ENCODE results near the gene TMEM154. TPM values are rescaled to one million over a fixed set of nuclear protein-coding genes. Genes with fewer than 3 reads are reported as not detected.
A peak's percentile ranks its signal among the peaks of the same experiment; 100 is the strongest.

The TMEM154 gene
- polyA plus RNA-seq, 3 donors = 24.7 to 157 (median 117) TPM

- H3K4me2 ChIP-seq (replicated peaks; ENCODE audit: extremely low read depth, low read length, poor library complexity, severe bottlenecking) = no peak overlapping the region
- 93% methylated on average over 2 of the region's 3 CpGs for WGBS (ENCODE audit: insufficient coverage)
- no peak overlapping the region for H3K4me3 Mint-ChIP-seq
These were observed 5.4 kb downstream of the TMEM154 start for GRCh38 chr4:152674359-152674758.

GRCh38 chr4:152673489-152673888 is 6.3 kb downstream of the TMEM154 start:
- Mint-ChIP-seq H3K9me3 (no peaks in the 10 kb centered on the region), H3K27ac (peak overlapping the region in 1 of 7 donors; percentile 11), H3K4me3 (no peak overlapping the region), H3K4me1 (peaks cover 44% of the 10 kb centered on the region), H3K27me3 (ENCODE audit: low read depth in 3 of 3) (no peaks in the 10 kb centered on the region), H3K36me3 (peaks cover 61 to 64% of the 10 kb centered on the region in 2 donors)
- H3K9me3 ChIP-seq (replicated peaks in 1 of 2; ENCODE audit: control insufficient read depth in 1 of 2, insufficient read depth in 1 of 2, low read length in 2 of 2) = no peaks in the 10 kb centered on the region
- intact Hi-C loops (cut with micrococcal nuclease) = no loop called here
- H2AFZ ChIP-seq (ENCODE audit: insufficient read depth, low read depth, low read length, poor library complexity, severe bottlenecking) = no peak overlapping the region
- WGBS (ENCODE audit: insufficient coverage) = 93% methylated on average over 2 of the region's 4 CpGs
- peaks cover 10 to 40% of the 10 kb centered on the region in 2 donors for H3K36me3 ChIP-seq (replicated peaks in 1 of 2; ENCODE audit: control insufficient read depth in 1 of 2, insufficient read depth in 2 of 2, low read length in 2 of 2)
- no peak overlapping the region for H3K4me3 ChIP-seq (replicated peaks in 1 of 3; ENCODE audit: low read depth in 2 of 3, low read length in 3 of 3)
- peaks cover 27 to 34% of the 10 kb centered on the region in 2 donors for H3K4me1 ChIP-seq (ENCODE audit: control insufficient read depth in 1 of 2, insufficient read depth in 2 of 2, low read length in 2 of 2)
- peaks cover 90% of the 10 kb centered on the region for H4K20me1 ChIP-seq (ENCODE audit: insufficient read depth, low read length)
- no peak overlapping the region for H3K27ac ChIP-seq (ENCODE audit: low read depth in 1 of 2, low read length in 2 of 2)
- H3K27me3 ChIP-seq (ENCODE audit: control insufficient read depth in 2 of 2, insufficient read depth in 2 of 2, low read length in 2 of 2) = no peaks in the 10 kb centered on the region
- no peak overlapping the region for H3K4me2 ChIP-seq (replicated peaks; ENCODE audit: extremely low read depth, low read length, poor library complexity, severe bottlenecking)
- TF ChIP-seq, protein P1, sequence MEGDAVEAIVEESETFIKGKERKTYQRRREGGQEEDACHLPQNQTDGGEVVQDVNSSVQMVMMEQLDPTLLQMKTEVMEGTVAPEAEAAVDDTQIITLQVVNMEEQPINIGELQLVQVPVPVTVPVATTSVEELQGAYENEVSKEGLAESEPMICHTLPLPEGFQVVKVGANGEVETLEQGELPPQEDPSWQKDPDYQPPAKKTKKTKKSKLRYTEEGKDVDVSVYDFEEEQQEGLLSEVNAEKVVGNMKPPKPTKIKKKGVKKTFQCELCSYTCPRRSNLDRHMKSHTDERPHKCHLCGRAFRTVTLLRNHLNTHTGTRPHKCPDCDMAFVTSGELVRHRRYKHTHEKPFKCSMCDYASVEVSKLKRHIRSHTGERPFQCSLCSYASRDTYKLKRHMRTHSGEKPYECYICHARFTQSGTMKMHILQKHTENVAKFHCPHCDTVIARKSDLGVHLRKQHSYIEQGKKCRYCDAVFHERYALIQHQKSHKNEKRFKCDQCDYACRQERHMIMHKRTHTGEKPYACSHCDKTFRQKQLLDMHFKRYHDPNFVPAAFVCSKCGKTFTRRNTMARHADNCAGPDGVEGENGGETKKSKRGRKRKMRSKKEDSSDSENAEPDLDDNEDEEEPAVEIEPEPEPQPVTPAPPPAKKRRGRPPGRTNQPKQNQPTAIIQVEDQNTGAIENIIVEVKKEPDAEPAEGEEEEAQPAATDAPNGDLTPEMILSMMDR (IDR thresholded peaks at IDR 0.05) = no peak
- H3K79me2 ChIP-seq (ENCODE audit: insufficient read depth, low read length) = peaks cover 88% of the 10 kb centered on the region
- no peak overlapping the region for H3K9ac ChIP-seq (ENCODE audit: insufficient read depth, low read length, poor library complexity, severe bottlenecking)
- no peak for DNase-seq

More at GRCh38 chr4:152674359-152674758, 5.4 kb downstream of the TMEM154 start:
- Histone ChIP-seq H3K9me3 (replicated peaks in 1 of 2; ENCODE audit: control insufficient read depth in 1 of 2, insufficient read depth in 1 of 2, low read length in 2 of 2) (no peaks in the 10 kb centered on the region), H3K27me3 (ENCODE audit: control insufficient read depth in 2 of 2, insufficient read depth in 2 of 2, low read length in 2 of 2) (no peaks in the 10 kb centered on the region), H3K4me3 (replicated peaks in 1 of 3; ENCODE audit: low read depth in 2 of 3, low read length in 3 of 3) (no peak overlapping the region), H4K20me1 (ENCODE audit: insufficient read depth, low read length) (peaks cover 81% of the 10 kb centered on the region), H3K9ac (ENCODE audit: insufficient read depth, low read length, poor library complexity, severe bottlenecking) (no peak overlapping the region), H3K27ac (ENCODE audit: low read depth in 1 of 2, low read length in 2 of 2) (peak overlapping the region in 1 of 2 donors; percentile 24), H3K79me2 (ENCODE audit: insufficient read depth, low read length) (peaks cover 88% of the 10 kb centered on the region), H3K4me1 (ENCODE audit: control insufficient read depth in 1 of 2, insufficient read depth in 2 of 2, low read length in 2 of 2) (peaks cover 34 to 42% of the 10 kb centered on the region in 2 donors), H3K36me3 (replicated peaks in 1 of 2; ENCODE audit: control insufficient read depth in 1 of 2, insufficient read depth in 2 of 2, low read length in 2 of 2) (peaks cover 10 to 34% of the 10 kb centered on the region in 2 donors), H2AFZ (ENCODE audit: insufficient read depth, low read depth, low read length, poor library complexity, severe bottlenecking) (no peak overlapping the region)
- Mint-ChIP-seq H3K4me1 (peaks cover 52% of the 10 kb centered on the region), H3K27me3 (ENCODE audit: low read depth in 3 of 3) (no peaks in the 10 kb centered on the region), H3K36me3 (peaks cover 56 to 61% of the 10 kb centered on the region in 2 donors), H3K27ac (peak overlapping the region in 3 of 7 donors; percentile 19 to 50 (median 39)), H3K9me3 (no peaks in the 10 kb centered on the region)
- DNase-seq = no peak
- intact Hi-C loops (cut with micrococcal nuclease) = no loop called here
- TF ChIP-seq, protein P1 (IDR thresholded peaks at IDR 0.05) = no peak
